Upper lobe of left lung (tissue), 6 donors: Measurements from ENCODE around the gene ZNF490. TPM values are rescaled to one million over a fixed set of nuclear protein-coding genes. Genes with fewer than 3 reads are reported as not detected.
A peak's percentile ranks its signal among the peaks of the same experiment; 100 is the strongest.

ENCODE experiments used
- ATAC-seq, 2 donors: fragments of 200-7000 bp; cut with Tn5 transposase; one replicate each; pipeline ENCODE4 v1.9.1; 2022; ENCODE audit warnings: mild to moderate bottlenecking in 2 of 2, moderate library complexity in 2 of 2; ENCODE audit not compliant: low FRiP score in 2 of 2
- DNase-seq, 2 donors: peaks; one replicate each; pipeline ENCODE4 v3.0.0-alpha.2; 2019 to 2020
- H3K27ac ChIP-seq, 4 donors: fragments of 200-600 bp; sonication (generic); one replicate each; pipeline ENCODE4 v1.5.1; 2016 to 2019
- H3K27me3 ChIP-seq, 4 donors: fragments of 200-600 bp; sonication (generic); one replicate each; pipeline ENCODE4 v1.5.1; 2017 to 2019
- H3K36me3 ChIP-seq, 4 donors: fragments of 200-600 bp; sonication (generic); one replicate each; pipeline ENCODE4 v1.5.1; 2016 to 2019
- H3K4me1 ChIP-seq, 4 donors: fragments of 200-600 bp; sonication (generic); one replicate each; pipeline ENCODE4 v1.5.1; 2018 to 2019
- H3K4me3 ChIP-seq, 4 donors: fragments of 200-600 bp; sonication (generic); one replicate each; pipeline ENCODE4 v1.5.1; 2017 to 2019; ENCODE audit warnings: mild to moderate bottlenecking in 2 of 4, moderate library complexity in 1 of 4
- H3K9me3 ChIP-seq, 4 donors: fragments of 200-600 bp; sonication (generic); one replicate each; pipeline ENCODE4 v1.5.1; 2018 to 2019
- CTCF ChIP-seq, 6 experiments: fragments of 450-650 bp in 4 of 6; fragments of 200-600 bp in 2 of 6; sonication (generic) in 2 of 6; IDR thresholded peaks; one replicate each; pipeline ENCODE4 v1.5.1; 2016 to 2019; ENCODE audit warnings: antibody characterized with exemption in 6 of 6
- EP300 ChIP-seq, 4 donors: sonication (generic); formaldehyde crosslinking; IDR thresholded peaks; one replicate each; pipeline ENCODE4 v1.5.1; 2017; ENCODE audit warnings: antibody characterized with exemption in 4 of 4, control low read depth in 2 of 4
- POLR2A ChIP-seq, 4 donors: fragments of 450-650 bp; IDR thresholded peaks; one replicate each; pipeline ENCODE4 v1.5.1; 2016 to 2017; ENCODE audit warnings: antibody characterized with exemption in 4 of 4, mild to moderate bottlenecking in 2 of 4
- POLR2AphosphoS5 ChIP-seq, 2 donors: sonication (generic); formaldehyde crosslinking; IDR thresholded peaks; one replicate each; pipeline ENCODE4 v1.5.1; 2017; ENCODE audit warnings: antibody characterized with exemption in 2 of 2
- WGBS, 2 donors: methylation state at CpG; one replicate each; pipeline ENCODE4 v1.1.5; 2017 to 2018; 5-methylcytosine and 5-hydroxymethylcytosine counted together
- total RNA-seq, 6 donors: library from RNA; depleted of rRNA in 4 of 6; stranded (reverse); fragments of >200 nt in 4 of 6; gene quantifications; one replicate each; pipeline versions ENCODE4 v1.1.0 to v1.2.1, GENCODE V29; 2016 to 2021
- donor health status: DM: no; HTN: no; CAD: no; lungs with moderate emphysema.
- donor health status: DM: no; HTN: yes; CAD: no; lungs with severe emphysema.

The ZNF490 gene
- total RNA-seq, 6 donors from 2014 or later = 4.3 to 11.6 (median 9.0) TPM

- Histone ChIP-seq H3K9me3 (no peaks in the 10 kb centered on the region), H3K27me3 (no peaks in the 10 kb centered on the region), H3K4me3 (no peak overlapping the region), H3K4me1 (peaks cover 8 to 14% (median 12%) of the 10 kb centered on the region in 4 donors), H3K36me3 (no peaks in the 10 kb centered on the region), H3K27ac (no peak overlapping the region)
- no peak for ATAC-seq
- TF ChIP-seq EP300 (IDR thresholded peaks at IDR 0.05) = no peak
- no peak for TF ChIP-seq POLR2AphosphoS5 (IDR thresholded peaks at IDR 0.05)
- TF ChIP-seq CTCF (IDR thresholded peaks at IDR 0.05) = no peak
- TF ChIP-seq POLR2A (IDR thresholded peaks at IDR 0.05) = no peak
- DNase-seq = peak in 1 of 2 donors; percentile 82
- WGBS, 2 donors = 60 to 64% methylated on average over 10 to 28 of the region's 39 CpGs
Observed at GRCh38 chr19:12555456-12555930, 55.1 kb downstream of the ZNF490 start.

GRCh38 chr19:12551060-12551832, 59.4 kb downstream of the ZNF490 start, which contains the start of gene ZNF564:
Gene ZNF564, minus strand, starts transcription at chr19:12551482. Its CDS starts 150 bp downstream, at chr19:12551332.
- TF ChIP-seq POLR2A (IDR thresholded peaks at IDR 0.05) (peak in 3 of 4 donors; percentile 69 to 84 (median 75)), EP300 (IDR thresholded peaks at IDR 0.05) (no peak), POLR2AphosphoS5 (IDR thresholded peaks at IDR 0.05) (peak; percentile 63 to 87), CTCF (IDR thresholded peaks at IDR 0.05) (peak in 3 of 6 experiments; percentile 16 to 35 (median 16))
- WGBS, 2 donors = 0 to 1% methylated on average over 21 to 33 of the region's 49 CpGs

GRCh38 chr19:12546903-12547302, 63.7 kb downstream of the ZNF490 start:
- WGBS, 2 donors = 84 to 86% methylated on average over 2 of the region's 2 CpGs
- TF ChIP-seq POLR2AphosphoS5 (IDR thresholded peaks at IDR 0.05) (no peak), CTCF (IDR thresholded peaks at IDR 0.05) (no peak), EP300 (IDR thresholded peaks at IDR 0.05) (no peak), POLR2A (IDR thresholded peaks at IDR 0.05) (no peak)
- H3K36me3 ChIP-seq = peaks cover 0 to 25% (median 0%) of the 10 kb centered on the region in 4 donors
- H3K4me1 ChIP-seq = peaks cover 22 to 36% (median 27%) of the 10 kb centered on the region in 4 donors
- no peak overlapping the region for H3K27ac ChIP-seq
- no peak for DNase-seq
- H3K9me3 ChIP-seq = no peaks in the 10 kb centered on the region
- H3K4me3 ChIP-seq = no peak overlapping the region
- no peaks in the 10 kb centered on the region for H3K27me3 ChIP-seq
- ATAC-seq = no peak

More at GRCh38 chr19:12551060-12551832, 59.4 kb downstream of the ZNF490 start, which contains the start of gene ZNF564:
- no peaks in the 10 kb centered on the region for H3K27me3 ChIP-seq
- DNase-seq (peak; percentile 96 to 98), ATAC-seq (peak; percentile 99 to 100)
- peak within 1 kb of the TSS; percentile 68 to 80 (median 74) for H3K4me3 ChIP-seq
- peaks cover 28 to 34% (median 30%) of the 10 kb centered on the region in 4 donors for H3K4me1 ChIP-seq
- H3K27ac ChIP-seq = peak within 1 kb of the TSS; percentile 90 to 97 (median 96)
- H3K36me3 ChIP-seq = peaks cover 0 to 13% (median 0%) of the 10 kb centered on the region in 4 donors
- H3K9me3 ChIP-seq = no peaks in the 10 kb centered on the region

GRCh38 chr19:12546068-12546467, 64.5 kb downstream of the ZNF490 start:
- Histone ChIP-seq H3K9me3 (no peaks in the 10 kb centered on the region), H3K27me3 (no peaks in the 10 kb centered on the region), H3K36me3 (peaks cover 2 to 27% (median 2%) of the 10 kb centered on the region in 4 donors), H3K4me1 (peaks cover 22 to 36% (median 27%) of the 10 kb centered on the region in 4 donors), H3K27ac (no peak overlapping the region), H3K4me3 (no peak overlapping the region)
- DNase-seq (no peak), ATAC-seq (no peak)
- TF ChIP-seq CTCF (IDR thresholded peaks at IDR 0.05) (no peak), POLR2A (IDR thresholded peaks at IDR 0.05) (no peak), EP300 (IDR thresholded peaks at IDR 0.05) (no peak), POLR2AphosphoS5 (IDR thresholded peaks at IDR 0.05) (no peak)
- 92 to 93% methylated on average over 5 of the region's 5 CpGs for WGBS, 2 donors
